Neuron (in vitro differentiated cells): ENCODE data around the gene TMEM185B.

Experiments
- H2AFZ ChIP-seq: one replicate; pipeline ENCODE4 v1.6.1; 2013; ENCODE audit warnings: low read depth, mild to moderate bottlenecking, inconsistent platforms, low read length, moderate library complexity
- H3K27me3 ChIP-seq: one replicate; pipeline ENCODE4 v1.6.1; 2013; ENCODE audit warnings: low read length; ENCODE audit not compliant: insufficient read depth
- H3K36me3 ChIP-seq: one replicate; pipeline ENCODE4 v1.6.1; 2013; ENCODE audit warnings: low read length; ENCODE audit not compliant: insufficient read depth
- H3K4me1 ChIP-seq: one replicate; pipeline ENCODE4 v1.6.1; 2013; ENCODE audit warnings: low read length; ENCODE audit not compliant: insufficient read depth
- H3K4me3 ChIP-seq: 2 replicates; pipeline ENCODE4 v1.5.1; 2013; ENCODE audit warnings: mild to moderate bottlenecking, low read length, moderate library complexity
- H3K9me3 ChIP-seq: one replicate; pipeline ENCODE4 v1.6.1; 2013; ENCODE audit warnings: low read length

The TMEM185B gene

DNA sequence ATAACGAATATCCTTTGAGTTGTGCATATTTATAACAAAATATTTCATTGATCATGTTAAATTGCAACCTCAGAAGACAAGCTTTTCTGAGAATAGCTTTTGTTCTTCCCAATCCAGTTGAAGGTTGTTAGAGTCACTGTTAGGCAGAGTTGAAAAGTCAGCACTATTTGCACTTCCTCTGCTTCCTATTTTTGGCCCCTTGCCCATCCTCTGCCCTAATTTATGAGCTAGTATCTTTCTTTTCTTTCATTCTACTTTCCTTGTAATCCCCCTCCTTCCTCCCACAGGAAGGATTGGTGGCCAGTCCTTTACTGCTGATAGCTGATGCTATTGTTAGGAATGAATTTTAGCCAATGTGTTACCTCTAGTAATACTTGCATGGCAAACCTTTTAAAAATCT is 34.3 kb upstream of the TMEM185B start:
- Histone ChIP-seq H3K9me3 (peaks cover 5% of the 10 kb centered on the region), H3K4me1 (peaks cover 10% of the 10 kb centered on the region), H3K36me3 (no peaks in the 10 kb centered on the region), H2AFZ (no peak overlapping the region), H3K27me3 (no peaks in the 10 kb centered on the region), H3K4me3 (no peak overlapping the region)

- H3K4me1 ChIP-seq = peaks cover 15% of the 10 kb centered on the region
- H3K9me3 ChIP-seq = peaks cover 5% of the 10 kb centered on the region
- no peak overlapping the region for H2AFZ ChIP-seq
- H3K36me3 ChIP-seq = no peaks in the 10 kb centered on the region
- no peak overlapping the region for H3K4me3 ChIP-seq
- no peaks in the 10 kb centered on the region for H3K27me3 ChIP-seq
These were observed 33.4 kb upstream of the TMEM185B start for GRCh38 chr2:120256651-120257000.

- Histone ChIP-seq H3K36me3 (no peaks in the 10 kb centered on the region), H3K4me1 (peaks cover 15% of the 10 kb centered on the region), H2AFZ (no peak overlapping the region), H3K9me3 (peaks cover 5% of the 10 kb centered on the region), H3K4me3 (no peak overlapping the region), H3K27me3 (peaks cover 5% of the 10 kb centered on the region)
These were observed 32.9 kb upstream of the TMEM185B start for GRCh38 chr2:120255986-120256650.

GRCh38 chr2:120255071-120255470 is 31.9 kb upstream of the TMEM185B start:
- H3K4me3 ChIP-seq = no peak overlapping the region
- H3K36me3 ChIP-seq = no peaks in the 10 kb centered on the region
- no peaks in the 10 kb centered on the region for H3K9me3 ChIP-seq
- no peak overlapping the region for H2AFZ ChIP-seq
- H3K4me1 ChIP-seq = peaks cover 15% of the 10 kb centered on the region
- peaks cover 15% of the 10 kb centered on the region for H3K27me3 ChIP-seq

GRCh38 chr2:120254178-120254577 is 31.0 kb upstream of the TMEM185B start:
- H3K9me3 ChIP-seq = no peaks in the 10 kb centered on the region
- no peak overlapping the region for H2AFZ ChIP-seq
- H3K4me1 ChIP-seq = peaks cover 15% of the 10 kb centered on the region
- H3K27me3 ChIP-seq = peaks cover 17% of the 10 kb centered on the region
- H3K36me3 ChIP-seq = no peaks in the 10 kb centered on the region
- H3K4me3 ChIP-seq = peak overlapping the region; percentile 68

DNA sequence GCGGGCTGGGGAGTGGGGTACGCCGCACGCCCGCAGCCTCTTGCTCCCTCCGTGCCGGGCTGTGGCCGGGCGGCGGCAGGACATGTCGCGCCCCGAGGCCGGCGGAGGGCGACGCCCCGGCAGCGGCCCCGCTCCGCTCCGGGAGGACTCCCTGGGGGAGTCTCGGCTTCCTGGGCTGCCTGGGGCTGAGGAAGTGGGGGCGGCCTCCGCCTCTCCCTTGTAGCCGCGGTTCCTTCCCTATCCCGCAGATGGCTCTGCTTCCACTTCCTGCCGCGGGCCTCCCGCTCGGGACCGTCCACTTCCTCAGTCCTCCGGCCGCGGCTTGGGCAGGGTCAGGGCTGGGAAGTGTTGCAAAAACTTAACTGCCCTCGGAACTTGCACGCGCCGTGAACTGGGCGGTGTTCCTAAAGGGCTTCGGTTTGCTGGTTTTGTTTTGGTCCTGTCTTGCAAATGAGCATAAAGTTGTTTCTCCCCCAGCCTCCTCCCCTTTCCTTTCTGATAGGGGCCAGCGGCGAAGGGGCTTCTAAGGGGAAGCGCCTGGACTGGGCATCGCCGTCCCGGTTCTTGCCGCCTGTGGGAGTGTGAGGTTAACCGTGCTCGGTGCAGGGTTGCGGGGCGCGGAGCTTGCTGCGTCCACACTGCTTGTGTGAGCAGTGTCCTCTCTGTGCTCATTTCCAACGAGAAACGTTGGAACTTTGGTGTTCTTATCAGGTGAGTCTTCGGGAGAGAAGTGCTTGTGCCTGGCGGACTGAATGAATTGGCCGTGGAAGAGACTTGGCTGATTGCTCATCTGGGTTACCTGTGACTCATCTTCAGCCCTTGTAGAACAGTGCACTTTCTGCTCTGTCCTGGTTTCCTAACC is 30.1 kb upstream of the TMEM185B start:
- peaks cover 17% of the 10 kb centered on the region for H3K27me3 ChIP-seq
- peaks cover 15% of the 10 kb centered on the region for H3K4me1 ChIP-seq
- H3K9me3 ChIP-seq = no peaks in the 10 kb centered on the region
- peak overlapping the region; percentile 83 for H2AFZ ChIP-seq
- no peaks in the 10 kb centered on the region for H3K36me3 ChIP-seq
- H3K4me3 ChIP-seq = peak overlapping the region; percentile 68

GRCh38 chr2:120252225-120253020 is 29.2 kb upstream of the TMEM185B start, which contains the start of gene RALB:
RALB (plus strand) TSS chr2:120252852; CDS start chr2:120278665, 25,813 bp downstream.
- Histone ChIP-seq H3K27me3 (peaks cover 17% of the 10 kb centered on the region), H3K9me3 (no peaks in the 10 kb centered on the region), H3K4me1 (peaks cover 15% of the 10 kb centered on the region), H2AFZ (peak within 1 kb of the TSS; percentile 83), H3K36me3 (no peaks in the 10 kb centered on the region), H3K4me3 (peak within 1 kb of the TSS; percentile 68)

GRCh38 chr2:120251880-120252224 is 28.7 kb upstream of the TMEM185B start:
- peak overlapping the region; percentile 68 for H3K4me3 ChIP-seq
- no peaks in the 10 kb centered on the region for H3K9me3 ChIP-seq
- H3K27me3 ChIP-seq = peaks cover 17% of the 10 kb centered on the region
- peaks cover 15% of the 10 kb centered on the region for H3K4me1 ChIP-seq
- peak overlapping the region; percentile 72 for H2AFZ ChIP-seq
- no peaks in the 10 kb centered on the region for H3K36me3 ChIP-seq

- H3K36me3 ChIP-seq = no peaks in the 10 kb centered on the region
- peaks cover 19% of the 10 kb centered on the region for H3K4me1 ChIP-seq
- no peaks in the 10 kb centered on the region for H3K9me3 ChIP-seq
- H2AFZ ChIP-seq = no peak overlapping the region
- H3K4me3 ChIP-seq = no peak overlapping the region
- peaks cover 17% of the 10 kb centered on the region for H3K27me3 ChIP-seq
These were observed 27.9 kb upstream of the TMEM185B start for GRCh38 chr2:120251078-120251477.

DNA sequence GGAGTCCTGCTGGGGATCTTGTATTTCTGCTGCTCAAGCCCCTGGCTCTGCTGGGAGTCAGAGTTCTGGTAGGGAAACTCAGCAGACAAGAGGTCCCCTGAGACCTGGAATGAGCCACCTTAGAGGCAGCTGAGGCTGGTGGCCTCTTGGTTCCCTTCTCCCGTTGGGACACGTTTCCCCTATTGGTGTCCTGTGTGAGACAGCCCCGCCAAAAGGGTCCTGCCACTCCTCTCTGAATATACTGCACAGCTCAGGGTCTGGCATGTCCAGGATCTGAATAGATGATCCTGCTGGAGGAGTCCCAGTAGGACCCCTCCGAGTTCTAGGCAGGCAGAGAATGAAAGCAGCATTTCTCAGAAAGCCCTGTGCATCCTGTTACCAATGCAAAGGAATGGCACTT is 27.4 kb upstream of the TMEM185B start:
- H3K36me3 ChIP-seq = no peaks in the 10 kb centered on the region
- no peak overlapping the region for H2AFZ ChIP-seq
- H3K4me1 ChIP-seq = peaks cover 23% of the 10 kb centered on the region
- no peak overlapping the region for H3K4me3 ChIP-seq
- peaks cover 17% of the 10 kb centered on the region for H3K27me3 ChIP-seq
- no peaks in the 10 kb centered on the region for H3K9me3 ChIP-seq

DNA sequence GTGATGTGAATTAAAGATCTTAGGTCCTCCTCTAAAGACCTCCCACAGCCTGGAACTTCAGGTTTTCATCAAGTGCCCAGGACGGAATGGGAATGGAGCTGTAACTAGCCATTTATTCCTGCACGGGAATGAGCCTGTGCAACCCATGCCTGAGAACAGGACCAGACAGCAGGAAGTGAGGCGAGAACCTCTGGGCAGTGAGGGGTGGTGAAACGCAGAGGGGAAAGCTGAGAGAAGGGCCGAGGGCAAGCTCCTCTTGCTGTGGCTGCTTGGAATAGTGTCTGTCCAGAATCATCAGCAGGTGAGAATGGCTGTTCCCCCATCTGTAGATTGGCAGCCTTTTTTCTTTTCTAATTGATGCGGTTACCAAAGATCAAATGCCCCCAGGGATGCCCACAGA is 24.7 kb upstream of the TMEM185B start:
- Histone ChIP-seq H3K27me3 (peaks cover 17% of the 10 kb centered on the region), H3K4me1 (peaks cover 15% of the 10 kb centered on the region), H2AFZ (no peak overlapping the region), H3K4me3 (no peak overlapping the region), H3K36me3 (no peaks in the 10 kb centered on the region), H3K9me3 (no peaks in the 10 kb centered on the region)

- Histone ChIP-seq H3K4me1 (peaks cover 11% of the 10 kb centered on the region), H2AFZ (no peak overlapping the region), H3K9me3 (no peaks in the 10 kb centered on the region), H3K27me3 (peaks cover 17% of the 10 kb centered on the region), H3K36me3 (no peaks in the 10 kb centered on the region), H3K4me3 (no peak overlapping the region)
These were observed 23.5 kb upstream of the TMEM185B start for GRCh38 chr2:120246546-120247300.
